SU-DHL-6 (cell line): Measurements from ENCODE around the gene PPP2R5C.
"Not testable (repeated sequence)": the region's sequence is repeated elsewhere in the genome, so short reads cannot be mapped to it uniquely, and the experiment has no call there.

Source experiments
- H2AFZ ChIP-seq: fragments of 200-600 bp; sonication (generic); 2 replicates; pipeline ENCODE4 v1.6.1; 2014; ENCODE audit warnings: low read depth, mild to moderate bottlenecking, moderate library complexity, mixed read lengths, antibody characterized with exemption, low read length; ENCODE audit not compliant: severe bottlenecking
- H3F3A ChIP-seq: fragments of 200-600 bp; shearing (Covaris generic); 2 replicates; pipeline ENCODE4 v1.6.0; 2016; ENCODE audit warnings: antibody characterized with exemption, mild to moderate bottlenecking; ENCODE audit not compliant: insufficient read depth
- H3K27ac ChIP-seq: fragments of 200-600 bp; sonication (generic); 2 replicates; pipeline ENCODE4 v1.5.1; 2016; ENCODE audit warnings: low read depth, mild to moderate bottlenecking, low read length, moderate library complexity, mixed read lengths
- H3K27me3 ChIP-seq: fragments of 200-600 bp; sonication (generic), shearing (Covaris generic); 2 replicates; pipeline ENCODE4 v1.6.0; 2014; ENCODE audit warnings: mild to moderate bottlenecking, low read length
- H3K36me3 ChIP-seq: fragments of 200-600 bp; sonication (generic); 2 replicates; pipeline ENCODE4 v1.6.1; 2014; ENCODE audit warnings: mild to moderate bottlenecking, low read length, mixed read lengths
- H3K4me2 ChIP-seq: fragments of 300-600, 200-600 bp; shearing (Covaris generic), sonication (generic); 2 replicates; pipeline ENCODE4 v1.6.0; 2014; ENCODE audit warnings: low read length, low read depth, mild to moderate bottlenecking; ENCODE audit not compliant: poor library complexity, severe bottlenecking
- H3K4me3 ChIP-seq: fragments of 200-600 bp; sonication (generic); 2 replicates; pipeline ENCODE4 v1.5.1; 2014; ENCODE audit warnings: antibody characterized with exemption, low read length, mild to moderate bottlenecking, mixed read lengths; ENCODE audit not compliant: insufficient read depth, poor library complexity, severe bottlenecking
- H3K79me2 ChIP-seq: fragments of 200-600 bp; sonication (generic); 2 replicates; pipeline ENCODE4 v1.6.1; 2014; ENCODE audit warnings: mild to moderate bottlenecking, low read length, moderate library complexity; ENCODE audit not compliant: insufficient read depth
- H3K9ac ChIP-seq: fragments of 200-600 bp; sonication (generic); 2 replicates; pipeline ENCODE4 v1.7.0; 2014; ENCODE audit warnings: mild to moderate bottlenecking, low read length
- H3K9me2 ChIP-seq: fragments of 200-600 bp; sonication (generic); replicated peaks from 2 replicates; pipeline ENCODE4 v1.6.1; 2014; ENCODE audit warnings: low read length; ENCODE audit not compliant: insufficient read depth
- H3K9me3 ChIP-seq: fragments of 200-600 bp; sonication (generic); 2 replicates; pipeline ENCODE4 v1.6.1; 2014; ENCODE audit warnings: low read length, mixed read lengths; ENCODE audit not compliant: insufficient read depth
- H4K20me1 ChIP-seq: fragments of 200-600 bp; sonication (generic); 2 replicates; pipeline ENCODE4 v1.6.1; 2014; ENCODE audit warnings: low read depth, mild to moderate bottlenecking, antibody characterized with exemption, low read length, moderate library complexity, mixed read lengths
- CTCF ChIP-seq: fragments of 200-600 bp; sonication (generic); IDR thresholded peaks from one replicate; pipeline ENCODE4 v1.5.1; 2017; ENCODE audit warnings: antibody characterized with exemption, mild to moderate bottlenecking, low read length, moderate library complexity; ENCODE audit not compliant: insufficient read depth, poor library complexity, severe bottlenecking
- EZH2phosphoT487 ChIP-seq: fragments of 200-600 bp; sonication (generic), shearing (Covaris generic); conservative IDR thresholded peaks from 2 replicates; pipeline ENCODE4 v1.6.1; 2018; ENCODE audit warnings: mild to moderate bottlenecking, antibody characterized with exemption, low read length, moderate library complexity, mixed read lengths

PPP2R5C gene

GRCh38 chr14:101721951-101722661, 39.4 kb upstream of the PPP2R5C start:
- H3K9ac ChIP-seq, result no peak overlapping the region
- no peak overlapping the region for H2AFZ ChIP-seq
- H3K27ac ChIP-seq, result no peak overlapping the region

GRCh38 chr14:101723061-101723595, 38.4 kb upstream of the PPP2R5C start:
- H3K4me3 ChIP-seq, result no peak overlapping the region
- H3K79me2 ChIP-seq, result no peaks in the 10 kb centered on the region
- no peak for TF ChIP-seq EZH2phosphoT487
- no peak for TF ChIP-seq CTCF
- H3K36me3 ChIP-seq, result no peaks in the 10 kb centered on the region
- no peak overlapping the region for H3K9ac ChIP-seq
- no peaks in the 10 kb centered on the region for H3K9me3 ChIP-seq
- H3K9me2 ChIP-seq, result no peaks in the 10 kb centered on the region
- peaks cover 3% of the 10 kb centered on the region; the same call in 1 of the 2 replicates for H3F3A ChIP-seq
- no peaks in the 10 kb centered on the region for H4K20me1 ChIP-seq
- no peak overlapping the region for H3K4me2 ChIP-seq
- no peaks in the 10 kb centered on the region for H3K27me3 ChIP-seq
- H2AFZ ChIP-seq, result no peak overlapping the region
- H3K27ac ChIP-seq, result no peak overlapping the region

More at GRCh38 chr14:101721951-101722661, 39.4 kb upstream of the PPP2R5C start:
- H3K27me3 ChIP-seq, result no peaks in the 10 kb centered on the region
- no peak overlapping the region for H3K4me3 ChIP-seq
- H3K79me2 ChIP-seq, result no peaks in the 10 kb centered on the region
- H4K20me1 ChIP-seq, result no peaks in the 10 kb centered on the region
- no peak for TF ChIP-seq EZH2phosphoT487
- TF ChIP-seq CTCF, result no peak
- no peak overlapping the region for H3K4me2 ChIP-seq
- no peaks in the 10 kb centered on the region for H3K9me2 ChIP-seq
- peaks cover 3% of the 10 kb centered on the region; the same call in 1 of the 2 replicates for H3F3A ChIP-seq
- no peaks in the 10 kb centered on the region for H3K9me3 ChIP-seq
- H3K36me3 ChIP-seq, result no peaks in the 10 kb centered on the region

GRCh38 chr14:101725652-101726051, 35.9 kb upstream of the PPP2R5C start:
- not testable (repeated sequence) for H2AFZ ChIP-seq, H3F3A ChIP-seq, H4K20me1 ChIP-seq, H3K9me3 ChIP-seq, H3K9me2 ChIP-seq, H3K79me2 ChIP-seq, H3K27ac ChIP-seq, H3K4me3 ChIP-seq, H3K36me3 ChIP-seq, H3K27me3 ChIP-seq, H3K4me2 ChIP-seq, H3K9ac ChIP-seq

DNA sequence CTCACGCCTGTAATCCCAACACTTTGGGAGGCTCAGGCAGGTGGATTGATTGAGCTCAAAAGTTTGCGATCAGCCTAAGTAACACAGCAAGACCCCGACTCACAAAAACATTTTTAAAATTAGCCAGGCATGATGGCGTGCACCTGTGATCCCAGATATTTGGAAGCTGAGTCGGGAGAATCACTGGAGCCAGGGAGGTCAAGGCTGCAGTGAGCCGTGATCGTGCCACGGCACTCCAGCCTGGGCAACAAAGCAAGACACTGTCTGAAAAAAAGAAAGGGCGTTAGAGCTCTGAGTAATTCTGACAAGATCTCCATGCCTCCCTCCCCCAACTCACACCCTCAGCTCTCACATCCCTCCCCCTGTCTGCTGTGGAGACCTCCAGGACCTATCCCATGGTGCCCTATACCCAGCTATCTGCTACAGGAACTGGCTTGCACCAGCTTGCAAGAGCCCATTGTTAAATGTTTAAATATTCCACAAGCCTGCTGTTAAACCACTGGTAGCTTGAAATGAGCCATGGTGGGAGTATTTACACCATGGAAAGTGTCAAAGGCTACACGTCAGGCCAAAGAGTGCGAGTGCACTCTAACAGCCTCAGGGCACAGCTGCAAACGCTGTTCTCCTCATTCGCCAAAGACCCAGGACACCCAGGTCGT, 35.1 kb upstream of the PPP2R5C start:
- H3K4me3 ChIP-seq, result no peak overlapping the region
- no peaks in the 10 kb centered on the region for H3K9me2 ChIP-seq
- H3K27ac ChIP-seq, result no peak overlapping the region
- no peak overlapping the region for H3K9ac ChIP-seq
- H2AFZ ChIP-seq, result no peak overlapping the region
- H3K4me2 ChIP-seq, result no peak overlapping the region
- no peaks in the 10 kb centered on the region for H3K27me3 ChIP-seq
- no peaks in the 10 kb centered on the region for H3K9me3 ChIP-seq
- no peaks in the 10 kb centered on the region for H3K36me3 ChIP-seq
- no peaks in the 10 kb centered on the region for H3K79me2 ChIP-seq
- H4K20me1 ChIP-seq, result no peaks in the 10 kb centered on the region
- H3F3A ChIP-seq, result peaks cover 3% of the 10 kb centered on the region; the same call in 1 of the 2 replicates
- TF ChIP-seq CTCF (no peak), EZH2phosphoT487 (no peak)
